MCF 10A (cell line): ENCODE measurements around the gene NOP56. TPM values are rescaled to one million over a fixed set of nuclear protein-coding genes. Genes with fewer than 3 reads are reported as not detected.

ENCODE experiments used
- BruUV-seq: library from RNA; stranded (reverse); fragments of 400-500 nt; replicated peaks from 2 replicates; lab custom pipeline; 2021; lab: Mats Ljungman, UMichigan
- CTCF ChIA-PET: fragments of 300-600 bp; sonication (Branson Sonifier 250); formaldehyde crosslinking; extraction: SDS; loops from one replicate; lab custom pipeline; 2021; ENCODE audit warnings: antibody characterized with exemption, inconsistent platforms; lab: Yijun Ruan, JAX
- POLR2A ChIA-PET: fragments of 300-600, 350-650 bp; sonication (Branson Sonifier 250); formaldehyde crosslinking; extraction: SDS; loops from one replicate; lab custom pipeline; 2020; ENCODE audit warnings: antibody characterized with exemption, inconsistent platforms; lab: Yijun Ruan, JAX
- DNase-seq: peaks from one replicate; pipeline ENCODE4 v3.0.0-alpha.2; 2018; ENCODE audit not compliant: unreplicated experiment
- H3K27ac Mint-ChIP-seq: one replicate; pipeline ENCODE4 v1.8.0; 2022; ENCODE audit warnings: mild to moderate bottlenecking, low read depth, mixed read lengths; ENCODE audit not compliant: unreplicated experiment
- H3K27me3 Mint-ChIP-seq: one replicate; pipeline ENCODE4 v1.8.0; 2022; ENCODE audit warnings: mixed read lengths; ENCODE audit not compliant: insufficient read depth, unreplicated experiment
- H3K36me3 Mint-ChIP-seq: one replicate; pipeline ENCODE4 v1.8.0; 2022; ENCODE audit warnings: mild to moderate bottlenecking, moderate library complexity, mixed read lengths; ENCODE audit not compliant: insufficient read depth, unreplicated experiment
- H3K4me1 Mint-ChIP-seq: one replicate; pipeline ENCODE4 v1.8.0; 2022; ENCODE audit warnings: mixed read lengths; ENCODE audit not compliant: insufficient read depth, unreplicated experiment
- H3K4me3 Mint-ChIP-seq: one replicate; pipeline ENCODE4 v1.8.0; 2022; ENCODE audit warnings: mild to moderate bottlenecking, moderate library complexity, mixed read lengths; ENCODE audit not compliant: unreplicated experiment
- H3K9me3 Mint-ChIP-seq: one replicate; pipeline ENCODE4 v1.8.0; 2022; ENCODE audit warnings: mixed read lengths; ENCODE audit not compliant: unreplicated experiment
- CTCF ChIP-seq: fragments of 200-600 bp; IDR thresholded peaks from one replicate; pipeline ENCODE4 v1.8.0; 2022; ENCODE audit warnings: antibody characterized with exemption, mild to moderate bottlenecking; ENCODE audit not compliant: unreplicated experiment
- intact Hi-C: fragments of 100-400 bp; cut with micrococcal nuclease; formaldehyde crosslinking; loops from 2 replicates; pipeline ENCODE4 v1.14.1; 2022
- total RNA-seq: library from RNA; stranded (reverse); gene quantifications from 2 replicates; pipeline ENCODE4 v1.2.3, GENCODE V29; 2022

Gene NOP56
- total RNA-seq, 1 experiment from 2014 or later = 340 TPM

GRCh38 chr20:2700913-2701620, 48.6 kb downstream of the NOP56 start:
- BruUV-seq = no TSS peak
- intact Hi-C loops = no loop called here
- Mint-ChIP-seq H3K36me3 (no peaks in the 10 kb centered on the region), H3K27ac (no peak overlapping the region), H3K4me3 (no peak overlapping the region), H3K4me1 (no peaks in the 10 kb centered on the region), H3K9me3 (no peaks in the 10 kb centered on the region), H3K27me3 (peaks cover 65% of the 10 kb centered on the region)
- no peak for TF ChIP-seq CTCF
- ChIA-PET CTCF (interaction anchor here (0.6 kb wide), 1 partner anchor 70 kb away, joined by 4 read pairs; no protein-coding TSS in a partner anchor), POLR2A (no interaction called here)
- DNase-seq = no peak

- intact Hi-C loops = no loop called here
- Mint-ChIP-seq H3K27ac (no peak overlapping the region), H3K36me3 (no peaks in the 10 kb centered on the region), H3K4me1 (no peaks in the 10 kb centered on the region), H3K27me3 (peaks cover 65% of the 10 kb centered on the region), H3K9me3 (no peaks in the 10 kb centered on the region), H3K4me3 (no peak overlapping the region)
- TF ChIP-seq CTCF = no peak
- no TSS peak for BruUV-seq
- ChIA-PET CTCF (interaction anchor here (0.6 kb wide), 1 partner anchor 69 kb away, joined by 4 read pairs; no protein-coding TSS in a partner anchor), POLR2A (no interaction called here)
- no peak for DNase-seq
These were observed 49.2 kb downstream of the NOP56 start for GRCh38 chr20:2701671-2702081.

- Mint-ChIP-seq H3K27ac (no peak overlapping the region), H3K27me3 (peaks cover 71% of the 10 kb centered on the region), H3K36me3 (no peaks in the 10 kb centered on the region), H3K4me1 (no peaks in the 10 kb centered on the region), H3K4me3 (no peak overlapping the region), H3K9me3 (no peaks in the 10 kb centered on the region)
- BruUV-seq = no TSS peak
- CTCF ChIA-PET = interaction anchor here (0.7 kb wide), 1 partner anchor 61 kb away, joined by 5 read pairs; no protein-coding TSS in a partner anchor
- no peak for TF ChIP-seq CTCF
- no peak for DNase-seq
- intact Hi-C loops = no loop called here
- POLR2A ChIA-PET = interaction anchor here (0.6 kb wide), 1 partner anchor 11 kb away, joined by 4 read pairs; no protein-coding TSS in a partner anchor
These were observed 51.5 kb downstream of the NOP56 start for GRCh38 chr20:2703716-2704475.
